Tongue (tissue), 2 donors: ENCODE measurements around the gene CFAP74. TPM values are rescaled to one million over a fixed set of nuclear protein-coding genes. Genes with fewer than 3 reads are reported as not detected.

ENCODE experiments used
- DNase-seq: peaks from one replicate; pipeline ENCODE4 v3.0.0-alpha.2; 2015
- total RNA-seq: library from RNA; depleted of rRNA; stranded (reverse); fragments of >200 nt; gene quantifications from one replicate; pipeline ENCODE4 v1.2.3, GENCODE V29; 2014

Gene CFAP74
- total RNA-seq, 1 donor from 2014 or later = 0.62 TPM

GRCh38 chr1:1914101-1914970 is 89.2 kb downstream of the CFAP74 start:
- DNase-seq = peak; percentile 84

DNA sequence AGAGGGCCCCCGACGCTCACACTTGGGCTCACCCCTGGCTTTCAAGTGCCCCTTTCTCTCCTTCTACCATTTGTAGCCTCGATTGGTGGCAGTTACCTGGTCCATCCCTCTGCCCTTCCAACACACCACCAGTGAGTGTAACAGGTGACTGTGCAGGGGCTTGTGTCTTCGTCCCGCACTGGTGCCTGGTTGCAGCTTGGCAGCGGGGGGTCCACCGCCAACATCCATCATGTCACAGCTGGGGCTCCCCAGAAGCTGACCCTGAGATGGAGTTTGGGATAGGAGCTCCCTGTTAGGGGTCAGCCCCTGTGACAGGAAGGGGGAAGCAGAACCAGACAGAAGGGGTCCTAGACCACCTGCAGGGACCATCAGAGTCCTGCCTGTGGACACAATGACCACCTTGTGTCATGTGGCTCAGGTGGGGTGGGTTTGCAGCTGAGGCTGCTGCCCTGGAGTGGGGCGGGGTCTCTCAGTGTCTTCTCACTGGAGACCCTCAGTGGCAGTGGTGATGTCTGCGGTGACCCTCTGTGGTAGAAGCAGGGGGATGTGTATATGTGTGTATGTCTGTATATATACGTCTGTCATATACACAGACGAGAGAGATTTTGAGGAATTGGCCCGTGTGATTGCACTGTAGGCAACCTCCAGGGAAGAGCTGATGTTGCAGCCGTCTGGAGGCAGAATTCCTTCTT is 92.1 kb downstream of the CFAP74 start:
- no peak for DNase-seq

- no peak for DNase-seq
Measured at GRCh38 chr1:1910651-1911331, 92.8 kb downstream of the CFAP74 start.

GRCh38 chr1:1910033-1910465 is 93.5 kb downstream of the CFAP74 start:
- DNase-seq = no peak

DNA sequence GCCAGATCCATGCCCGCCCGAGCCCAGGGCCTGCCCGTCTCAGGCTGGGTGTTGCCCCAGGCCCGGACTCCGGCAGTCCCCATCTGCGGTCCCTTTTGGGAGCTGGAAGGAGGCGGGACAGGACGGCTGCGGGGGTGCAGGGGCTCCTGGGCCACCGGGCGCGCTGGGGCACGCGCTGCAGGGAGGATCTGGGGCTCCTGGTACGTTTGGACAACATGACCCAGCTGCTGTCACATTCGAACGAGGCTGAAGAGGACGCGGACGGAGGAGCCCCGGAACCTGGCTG is 95.1 kb downstream of the CFAP74 start:
- no peak for DNase-seq

- DNase-seq = no peak
Measured at GRCh38 chr1:1907098-1907736, 96.4 kb downstream of the CFAP74 start.

DNA sequence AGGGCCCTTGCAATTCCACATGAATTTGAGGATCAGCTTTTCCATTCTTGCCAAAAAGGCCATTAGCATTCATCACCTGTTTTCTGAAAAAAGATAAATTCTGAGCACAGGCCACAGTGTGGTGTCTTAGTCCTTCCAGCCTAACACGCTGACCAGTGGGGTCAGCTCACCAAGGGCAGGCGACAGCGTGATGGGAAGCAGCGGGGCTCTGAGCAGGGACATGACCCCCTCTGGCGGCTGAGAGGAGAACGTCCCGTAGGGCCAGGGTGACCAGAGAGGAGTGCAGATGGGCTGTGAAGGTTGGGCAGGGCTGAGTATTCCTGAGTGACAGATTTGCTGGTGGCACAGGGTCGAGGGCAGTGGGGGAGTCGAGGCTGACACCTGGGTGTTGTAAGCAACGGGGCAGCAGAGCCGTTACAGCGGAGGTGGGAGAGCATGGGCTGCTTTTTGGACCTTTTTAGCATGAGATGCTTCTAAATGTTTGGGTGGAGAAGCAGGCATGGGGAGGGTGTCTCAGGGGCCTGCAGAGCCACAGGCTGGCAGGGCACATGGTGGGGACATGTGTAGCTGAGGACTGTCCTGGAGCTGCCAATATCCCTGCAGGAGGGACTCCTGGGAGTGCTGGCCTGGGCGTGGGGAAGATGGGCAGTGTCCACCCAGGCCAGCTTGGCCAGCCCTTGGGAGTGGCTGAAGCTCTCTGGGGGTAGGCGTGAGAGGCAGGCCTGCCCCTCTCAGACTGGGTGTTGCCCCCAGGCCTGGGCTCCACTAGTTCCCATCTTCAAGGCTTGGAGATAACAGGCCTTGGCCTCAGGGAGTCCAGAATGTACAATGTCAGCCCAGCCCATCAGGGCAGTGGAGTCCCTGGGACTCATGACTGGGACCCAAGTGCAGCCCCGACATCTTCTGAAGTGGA is 97.1 kb downstream of the CFAP74 start:
- peak; percentile 88 for DNase-seq

DNA sequence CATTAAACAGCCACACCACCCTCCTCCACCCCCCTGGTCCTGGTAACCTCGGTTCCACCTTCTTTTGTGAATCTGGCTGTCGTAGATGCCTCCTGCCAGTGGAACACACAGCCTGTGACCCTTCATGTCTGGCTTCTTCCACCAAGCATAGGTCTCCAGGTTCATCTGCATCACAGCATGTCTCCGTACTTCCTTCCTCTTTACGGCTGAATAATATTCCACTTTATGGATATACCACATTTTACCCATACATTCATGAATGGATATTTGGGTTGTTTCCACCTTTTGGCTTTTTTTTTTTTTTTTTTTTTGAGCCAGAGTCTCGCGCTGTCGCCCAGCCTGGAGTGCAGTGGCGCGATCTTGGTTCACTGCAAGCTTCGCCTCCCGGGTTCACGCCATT is 100.4 kb downstream of the CFAP74 start:
- no peak for DNase-seq

DNA sequence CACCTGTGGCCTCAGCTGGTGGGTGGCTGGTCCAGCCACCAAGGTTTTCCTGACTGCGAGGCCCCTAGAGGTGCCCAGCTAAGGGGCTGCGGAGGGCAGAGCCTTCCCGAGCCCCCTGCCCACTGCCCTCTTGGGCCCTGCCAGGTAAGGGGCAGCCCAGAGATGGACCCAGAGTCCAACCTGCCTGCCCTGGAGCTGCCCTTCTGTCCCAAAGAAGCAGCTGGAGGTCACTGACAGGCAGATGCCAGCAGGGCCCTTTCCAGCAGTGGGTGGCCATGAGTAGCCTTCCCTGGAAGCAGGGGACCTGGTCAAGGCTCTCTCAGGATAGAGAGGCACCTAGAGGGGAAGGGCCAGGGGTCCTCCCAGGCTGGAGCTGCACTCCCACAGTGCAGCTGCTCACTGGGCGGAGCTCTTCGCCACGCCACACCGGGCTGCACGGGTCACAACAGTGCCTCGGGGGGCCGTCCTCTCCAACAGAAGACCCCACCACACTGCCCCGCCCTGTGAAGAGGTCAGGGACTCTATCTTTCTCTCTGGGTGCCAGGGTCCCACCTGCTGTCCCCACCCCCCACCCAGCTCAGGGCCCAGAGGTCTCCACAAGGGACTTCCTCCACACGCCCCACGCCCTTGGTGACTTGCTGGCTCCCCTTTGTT is 101.8 kb downstream of the CFAP74 start:
- DNase-seq = no peak

- no peak for DNase-seq
Measured at GRCh38 chr1:1900883-1901640, 102.5 kb downstream of the CFAP74 start.

DNA sequence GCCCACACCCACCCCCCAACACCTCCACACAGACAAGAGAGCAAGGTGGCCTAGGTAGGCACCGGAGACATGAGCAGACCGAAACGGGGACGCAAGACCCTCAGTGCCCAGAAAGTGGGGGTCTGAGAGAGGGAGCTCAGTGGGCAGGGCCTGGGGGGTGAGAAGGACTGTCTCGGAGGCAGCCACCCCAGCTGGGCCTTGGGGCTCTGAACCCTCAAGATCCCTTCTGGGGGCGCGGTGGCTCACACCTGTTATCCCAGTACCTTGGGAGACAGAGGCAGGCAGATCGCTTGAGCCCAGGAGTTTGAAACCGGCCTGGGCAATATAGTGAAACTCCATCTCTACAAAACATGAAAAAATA is 103.6 kb downstream of the CFAP74 start:
- DNase-seq = no peak

DNA sequence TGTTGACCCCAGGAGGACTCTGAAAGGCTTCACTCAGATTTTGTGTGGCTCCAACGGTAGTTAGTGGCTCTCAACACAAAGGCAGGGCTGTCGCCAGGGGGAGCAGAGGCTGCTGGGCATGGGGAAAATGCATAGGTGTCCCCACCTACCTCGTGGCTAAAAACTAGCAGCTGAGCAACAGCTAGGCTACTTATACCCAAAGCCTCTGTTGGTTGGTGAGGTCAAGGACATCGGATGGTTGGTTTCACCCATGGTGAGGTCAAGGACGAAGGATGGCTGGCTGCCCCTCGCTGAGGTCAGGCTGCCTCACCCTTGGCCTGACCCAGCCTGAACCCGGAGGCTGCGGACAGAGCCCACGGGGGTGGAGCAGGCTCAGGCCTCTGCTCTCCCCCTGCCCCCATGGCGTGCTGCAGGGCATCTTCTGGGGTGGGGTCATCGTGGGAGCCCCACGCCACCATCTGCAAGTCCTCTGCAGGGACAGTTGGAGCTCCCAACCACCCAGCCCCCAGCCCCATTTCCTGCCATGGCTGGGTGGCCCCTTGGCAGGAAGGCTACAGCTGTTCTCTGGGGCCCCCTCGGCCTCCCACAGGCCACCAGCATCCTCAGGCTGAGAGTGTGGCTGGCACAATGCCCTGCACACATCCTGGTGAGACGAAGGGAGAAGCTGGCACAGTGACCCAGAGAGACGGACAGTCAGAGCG is 104.2 kb downstream of the CFAP74 start:
- no peak for DNase-seq

DNA sequence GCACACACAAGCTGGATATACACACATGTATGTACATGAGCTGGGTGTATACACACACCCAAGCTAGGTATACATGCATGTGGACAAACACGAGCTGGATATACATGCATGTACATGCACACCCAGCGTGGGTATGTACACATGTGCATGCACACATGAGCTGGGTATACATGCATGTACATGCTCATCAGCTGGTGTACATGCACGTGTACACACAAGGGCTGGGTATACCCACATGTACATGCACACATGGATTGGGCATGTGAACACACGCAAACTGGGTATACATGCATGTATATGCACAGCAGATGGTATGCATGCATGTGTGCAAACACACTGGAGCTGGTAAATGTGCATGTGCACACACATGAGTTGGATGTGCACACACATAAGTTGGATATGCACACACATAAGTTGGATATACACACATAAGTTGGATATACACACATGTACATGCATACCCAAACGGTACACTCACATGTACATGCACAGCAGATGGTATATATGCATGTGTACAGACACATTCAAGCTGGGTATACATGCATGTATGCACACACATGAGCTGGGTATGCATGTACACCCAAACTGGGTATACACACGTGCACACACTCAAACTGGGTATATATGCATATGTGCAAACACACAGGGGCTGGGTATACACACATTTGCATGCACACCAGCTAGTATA is 105.2 kb downstream of the CFAP74 start:
- no peak for DNase-seq

DNA sequence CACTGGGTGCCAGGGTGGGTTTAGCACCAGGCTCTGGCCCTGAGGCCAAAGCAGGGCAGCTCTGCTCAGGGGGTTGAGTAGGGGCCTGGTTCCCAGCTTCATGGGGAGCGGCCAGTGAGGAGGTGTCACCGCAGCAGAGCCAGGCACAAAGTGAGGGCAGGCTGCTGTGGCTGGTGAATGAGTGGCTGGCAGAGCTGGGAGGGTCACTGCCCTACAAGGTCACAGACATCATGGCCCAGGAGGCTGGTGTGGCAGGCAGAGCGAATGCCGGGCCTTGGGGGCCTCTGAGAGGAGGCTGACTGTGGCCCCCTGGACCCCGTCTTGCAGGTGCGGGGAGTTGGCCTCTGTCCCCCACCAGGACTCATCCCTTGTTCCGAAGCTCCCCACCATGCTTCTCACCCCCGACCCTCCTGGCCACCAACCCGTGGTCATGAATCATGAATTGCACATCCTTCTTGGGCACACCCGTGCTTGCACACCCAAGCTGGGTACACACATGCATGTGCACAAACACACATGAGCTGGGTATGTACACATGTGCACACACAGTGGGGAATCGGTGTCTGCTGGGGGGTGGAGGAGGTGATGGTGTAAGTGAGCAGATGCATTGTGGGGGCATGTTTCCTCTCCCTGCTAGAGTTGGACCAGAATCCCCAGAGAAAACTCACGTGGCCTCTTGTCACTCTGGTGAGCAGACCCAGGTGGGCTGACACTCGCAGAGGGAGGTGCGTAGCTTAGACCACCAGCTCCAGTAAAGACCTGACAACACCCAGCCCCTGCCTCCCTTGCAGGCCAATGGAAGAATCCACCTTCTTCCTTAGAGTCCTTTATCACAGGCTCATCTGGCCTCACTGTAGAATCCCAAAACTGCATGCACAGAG is 107.9 kb downstream of the CFAP74 start:
- DNase-seq = no peak

GRCh38 chr1:1895060-1895418 is 108.5 kb downstream of the CFAP74 start:
- DNase-seq = no peak

- no peak for DNase-seq
Measured at GRCh38 chr1:1894354-1895059, 109.1 kb downstream of the CFAP74 start.

DNA sequence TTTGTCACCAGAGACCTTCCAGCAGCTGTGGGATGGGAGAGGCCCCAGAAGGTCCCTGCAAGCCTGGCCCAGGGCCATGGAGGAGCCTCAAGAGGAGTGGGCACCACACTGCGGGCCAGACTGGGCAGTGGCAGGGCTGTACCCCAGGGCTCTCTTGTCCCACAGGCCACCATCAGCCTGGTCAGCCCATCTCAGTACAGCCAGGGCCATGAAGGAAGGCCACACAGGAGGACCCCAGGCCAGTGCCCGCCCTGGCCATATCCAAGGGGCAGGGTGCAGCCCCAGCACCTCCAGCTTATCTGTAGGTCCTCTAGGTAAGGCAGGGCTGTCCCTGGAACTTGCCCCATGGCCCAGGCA is 109.6 kb downstream of the CFAP74 start:
- DNase-seq = no peak
